K562 (cell line): ENCODE data around the gene BSPRY. TPM values are rescaled to one million over a fixed set of nuclear protein-coding genes. Genes with fewer than 3 reads are reported as not detected.

ENCODE experiments used
- C11orf30 ChIP-seq: fragments of 450-650 bp; IDR thresholded peaks from 2 replicates; pipeline ENCODE4 v1.6.1; 2016; ENCODE audit warnings: low read depth, mild to moderate bottlenecking
- ELF1 ChIP-seq: fragments of 200-800 bp; sonication (Bioruptor generic); IDR thresholded peaks from 2 replicates; pipeline ENCODE4 v1.6.1; 2016; ENCODE audit warnings: missing genetic modification characterization, missing compliant biosample characterization
- JUN ChIP-seq, 2 experiments: sonication (generic) in 1 of 2; formaldehyde crosslinking in 1 of 2; IDR thresholded peaks; 2 replicates each; pipeline versions ENCODE4 v1.6.1 to v1.8.0; 2012 to 2022; ENCODE audit warnings: borderline replicate concordance in 2 of 2, mild to moderate bottlenecking in 2 of 2, improper control_type of control experiment in 1 of 2, low read depth in 1 of 2, low read length in 1 of 2, missing genetic modification reagents in 1 of 2
- JUND ChIP-seq, 2 experiments: IDR thresholded peaks; 2 replicates in 1 of 2; 3 replicates in 1 of 2; pipeline ENCODE4 v1.6.1; 2011; ENCODE audit warnings: borderline replicate concordance in 2 of 2, low read depth in 2 of 2, low read length in 2 of 2, improper control_type of control experiment in 1 of 2, missing biosample characterization in 1 of 2, missing genetic modification characterization in 1 of 2, missing genetic modification reagents in 1 of 2
- MCM3 ChIP-seq: fragments of 450-650 bp; IDR thresholded peaks from 2 replicates; pipeline ENCODE4 v1.6.1; 2016
- MNT ChIP-seq, 2 experiments: fragments of 450-650 bp; conservative IDR thresholded peaks; 2 replicates each; pipeline ENCODE4 v1.6.1; 2017; ENCODE audit warnings: mild to moderate bottlenecking in 2 of 2, moderate library complexity in 2 of 2
- REST ChIP-seq, 2 experiments: fragments of 450-650 bp; formaldehyde crosslinking in 1 of 2; IDR thresholded peaks; 2 replicates each; pipeline versions ENCODE4 v1.4.0 to v1.6.1; 2014 to 2020; ENCODE audit warnings: mild to moderate bottlenecking in 2 of 2, borderline replicate concordance in 1 of 2, low read depth in 1 of 2
- RHOXF2B ChIP-seq: fragments of 250-450 bp; sonication (Bioruptor Pico); conservative IDR thresholded peaks from 2 replicates; pipeline ENCODE4 v1.5.1; 2021
- TARDBP ChIP-seq: fragments of 450-650 bp; IDR thresholded peaks from 2 replicates; pipeline ENCODE4 v1.6.1; 2016
- ZNF3 ChIP-seq: fragments of 250-450 bp; sonication (Bioruptor Pico); IDR thresholded peaks from 2 replicates; pipeline ENCODE4 v1.5.0; 2021; ENCODE audit warnings: mild to moderate bottlenecking, moderate library complexity
- ZNF609 ChIP-seq: sonication (generic); formaldehyde crosslinking; IDR thresholded peaks from 2 replicates; pipeline ENCODE4 v1.8.1; 2023; ENCODE audit warnings: missing genetic modification reagents, mild to moderate bottlenecking, borderline replicate concordance
- polyA plus RNA-seq, 8 experiments: library from polyadenylated mRNA; depleted of rRNA in 4 of 8; stranded (reverse) in 5 of 8; unstranded in 3 of 8; fragments of >200 nt; fragmentation: Nextera tagmentation in 2 of 8; fragmentation: Illumina TruSeq in 1 of 8; extraction: Ambion mirVana in 2 of 8; extraction: Trizol in 1 of 8; gene quantifications; 2 replicates each; pipeline versions ENCODE4 v1.2.1 to v1.2.3, GENCODE V29; 2011 to 2014; ENCODE audit warnings: inconsistent platforms in 1 of 8, missing spikeins in 1 of 8
- total RNA-seq, 7 experiments: library from RNA; depleted of rRNA in 6 of 7; stranded (reverse); fragments of >200 nt in 6 of 7; fragmentation: Illumina TruSeq in 2 of 7; extraction: Trizol in 2 of 7; gene quantifications; 2 replicates each; pipeline versions ENCODE4 v1.2.1 to v1.2.3, GENCODE V29; 2011 to 2021; ENCODE audit warnings: low replicate concordance in 1 of 7

Gene BSPRY
- total and polyA plus RNA-seq, 9 of the 15 experiments (the other 6 are each of a cell fraction or from before 2014, with no cell fraction given), result 0.07 to 0.67 (median 0.18) TPM

- TF ChIP-seq ZNF609 (no peak), MCM3 (no peak), C11orf30 (peak; percentile 49; the same call in 1 of the 2 replicates), TARDBP (no peak), JUND (IDR thresholded peaks at IDR 0.05; ENCODE audit: borderline replicate concordance, low read depth, low read length) (peak; percentile 25; the same call in 1 of the 2 replicates), JUND (tag; IDR thresholded peaks at IDR 0.05; ENCODE audit: borderline replicate concordance, low read depth, low read length) (no peak), MNT (conservative IDR thresholded peaks at IDR 0.05) (no peak), ZNF3 (no peak), REST (IDR thresholded peaks at IDR 0.05; ENCODE audit: borderline replicate concordance) (peak; percentile 85), REST (CRISPR knock-in tag; IDR thresholded peaks at IDR 0.05; ENCODE audit: low read depth) (no peak), RHOXF2B (no peak), JUN (IDR thresholded peaks at IDR 0.05; ENCODE audit: borderline replicate concordance, low read depth, low read length) (no peak), JUN (CRISPR knock-in tag; IDR thresholded peaks at IDR 0.05; ENCODE audit: borderline replicate concordance) (no peak), ELF1 (tag) (no peak)
Observed at GRCh38 chr9:113355040-113355596, 5.8 kb downstream of the BSPRY start (continued).
